ENCODE data around the gene CPAMD8.

- TF ChIP-seq GATA2 (IDR thresholded peaks at IDR 0.05; ENCODE audit: low read depth, low read length): no peak
- TF ChIP-seq GATA3 (IDR thresholded peaks at IDR 0.05; ENCODE audit: low read depth, low read length): no peak
Measured at GRCh38 chr19:16902545-16902944, 124.1 kb downstream of the CPAMD8 start.
